SK-N-SH treated with all-trans-retinoic acid at 6 μM for 48 hours (cell line): Measurements from ENCODE around the gene KCNC4.

Experiments
- CSDC2 ChIP-seq: fragments of 250-450 bp; sonication (Bioruptor Pico); IDR thresholded peaks from 2 replicates; pipeline ENCODE4 v1.5.0; 2020; ENCODE audit warnings: mild to moderate bottlenecking, moderate library complexity
- CSRNP3 ChIP-seq: fragments of 250-450 bp; sonication (Bioruptor Pico); IDR thresholded peaks from 2 replicates; pipeline ENCODE4 v1.5.1; 2021; ENCODE audit warnings: mild to moderate bottlenecking, moderate library complexity
- GLIS3 ChIP-seq: fragments of 250-450 bp; sonication (Bioruptor Pico); IDR thresholded peaks from 2 replicates; pipeline ENCODE4 v1.5.0; 2020; ENCODE audit warnings: mild to moderate bottlenecking, moderate library complexity
- ISL1 ChIP-seq: fragments of 250-450 bp; sonication (Bioruptor Pico); IDR thresholded peaks from 2 replicates; pipeline ENCODE4 v2.1.2; 2022; ENCODE audit warnings: mild to moderate bottlenecking, moderate library complexity
- RARB ChIP-seq: fragments of 250-450 bp; sonication (Bioruptor Pico); IDR thresholded peaks from 2 replicates; pipeline ENCODE4 v1.8.0; 2021; ENCODE audit warnings: mild to moderate bottlenecking, moderate library complexity
- ZC3H10 ChIP-seq: fragments of 250-450 bp; sonication (Bioruptor Pico); IDR thresholded peaks from 2 replicates; pipeline ENCODE4 v1.5.1; 2021; ENCODE audit warnings: mild to moderate bottlenecking, moderate library complexity
- ZFP3 ChIP-seq: fragments of 250-450 bp; sonication (Bioruptor Pico); IDR thresholded peaks from 2 replicates; pipeline ENCODE4 v1.5.0; 2020; ENCODE audit warnings: mild to moderate bottlenecking, moderate library complexity
- ZFP30 ChIP-seq: fragments of 450-650 bp; formaldehyde crosslinking; IDR thresholded peaks from 2 replicates; pipeline ENCODE4 v1.5.0; 2022; ENCODE audit warnings: mild to moderate bottlenecking, moderate library complexity
- ZNF8 ChIP-seq: fragments of 450-650 bp; formaldehyde crosslinking; IDR thresholded peaks from 2 replicates; pipeline ENCODE4 v1.5.0; 2020; ENCODE audit warnings: mild to moderate bottlenecking, moderate library complexity
- TF ChIP-seq, protein P1 (sequence below): fragments of 250-450 bp; sonication (Bioruptor Pico); IDR thresholded peaks from 2 replicates; pipeline ENCODE4 v1.8.0; 2020; ENCODE audit warnings: mild to moderate bottlenecking, moderate library complexity, borderline replicate concordance

DNA sequence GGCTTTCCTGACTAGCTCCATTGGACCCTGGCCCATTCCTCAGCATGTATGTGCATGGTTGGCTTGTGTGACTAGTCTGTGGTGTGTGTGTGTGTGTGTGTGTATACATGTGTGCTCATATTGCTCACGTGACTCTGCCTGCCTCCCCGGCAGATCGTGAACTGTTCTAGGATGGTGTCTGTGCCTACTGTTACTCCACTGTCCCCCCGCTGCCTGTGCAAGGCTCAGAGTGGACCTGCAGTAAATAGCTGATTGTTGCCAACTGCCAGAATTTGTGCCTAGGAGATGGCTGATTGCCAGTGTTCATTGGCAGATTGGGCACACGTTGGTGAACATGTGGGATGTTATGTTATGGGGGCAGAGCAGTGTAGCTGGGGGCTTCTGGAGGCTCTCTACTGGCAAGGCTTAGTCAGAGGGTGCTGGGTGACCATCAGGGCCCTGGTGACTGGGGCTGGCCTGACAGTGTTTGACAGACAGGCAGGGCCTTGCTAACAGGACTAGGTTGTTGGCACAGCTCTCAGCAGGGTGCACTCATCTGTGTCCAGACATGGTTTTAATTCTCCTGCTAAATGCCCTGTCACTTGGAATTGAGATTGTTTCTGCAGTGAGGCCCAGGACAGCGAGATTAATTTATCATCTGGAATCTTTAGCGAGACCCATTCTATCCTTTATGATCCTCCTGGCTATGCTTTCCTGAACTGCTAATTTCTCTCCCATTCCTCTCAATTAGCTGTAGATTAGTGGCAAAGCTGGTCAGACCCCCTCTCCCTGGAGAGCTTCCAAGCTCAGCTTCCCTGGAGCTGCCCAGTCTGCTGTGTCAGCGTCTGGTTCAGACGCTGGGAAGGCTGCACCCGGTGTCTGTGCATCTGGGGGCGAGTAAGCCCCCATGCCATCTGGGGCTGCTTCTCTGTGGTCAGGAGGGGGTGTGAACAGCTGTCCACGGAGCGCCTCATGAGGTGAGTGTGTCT lies 39.1 kb upstream of the KCNC4 start:
- TF ChIP-seq ZFP3 (no peak), ZNF8 (CRISPR knock-in tag) (no peak), ZFP30 (CRISPR knock-in tag) (no peak), CSDC2 (CRISPR knock-in tag) (no peak), ZC3H10 (CRISPR knock-in tag) (no peak), ISL1 (CRISPR knock-in tag) (no peak), RARB (CRISPR knock-in tag) (no peak), CSRNP3 (no peak), GLIS3 (CRISPR knock-in tag) (no peak)
- TF ChIP-seq, protein P1, sequence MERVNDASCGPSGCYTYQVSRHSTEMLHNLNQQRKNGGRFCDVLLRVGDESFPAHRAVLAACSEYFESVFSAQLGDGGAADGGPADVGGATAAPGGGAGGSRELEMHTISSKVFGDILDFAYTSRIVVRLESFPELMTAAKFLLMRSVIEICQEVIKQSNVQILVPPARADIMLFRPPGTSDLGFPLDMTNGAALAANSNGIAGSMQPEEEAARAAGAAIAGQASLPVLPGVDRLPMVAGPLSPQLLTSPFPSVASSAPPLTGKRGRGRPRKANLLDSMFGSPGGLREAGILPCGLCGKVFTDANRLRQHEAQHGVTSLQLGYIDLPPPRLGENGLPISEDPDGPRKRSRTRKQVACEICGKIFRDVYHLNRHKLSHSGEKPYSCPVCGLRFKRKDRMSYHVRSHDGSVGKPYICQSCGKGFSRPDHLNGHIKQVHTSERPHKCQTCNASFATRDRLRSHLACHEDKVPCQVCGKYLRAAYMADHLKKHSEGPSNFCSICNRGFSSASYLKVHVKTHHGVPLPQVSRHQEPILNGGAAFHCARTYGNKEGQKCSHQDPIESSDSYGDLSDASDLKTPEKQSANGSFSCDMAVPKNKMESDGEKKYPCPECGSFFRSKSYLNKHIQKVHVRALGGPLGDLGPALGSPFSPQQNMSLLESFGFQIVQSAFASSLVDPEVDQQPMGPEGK: no peak
